GM18499 (cell line): ENCODE measurements around the gene FNDC5.
"Not testable (repeated sequence)": the region's sequence is repeated elsewhere in the genome, so short reads cannot be mapped to it uniquely, and the experiment has no call there.

Source experiments
- ATAC-seq: cut with Tn5 transposase; IDR thresholded peaks from one replicate; pipeline ENCODE4 v1.9.1; 2021; ENCODE audit warnings: moderate number of reproducible peaks; ENCODE audit not compliant: insufficient read depth, unreplicated experiment

FNDC5 gene

GRCh38 chr1:32870615-32871363 lies at the start of gene FNDC5:
TSS of gene FNDC5 (minus strand) at chr1:32870912.
- ATAC-seq, result no peak

GRCh38 chr1:32919811-32920733 lies 49.4 kb upstream of the FNDC5 start:
- no peak for ATAC-seq

- no peak for ATAC-seq
Observed at GRCh38 chr1:32918179-32918578, 47.5 kb upstream of the FNDC5 start.

DNA sequence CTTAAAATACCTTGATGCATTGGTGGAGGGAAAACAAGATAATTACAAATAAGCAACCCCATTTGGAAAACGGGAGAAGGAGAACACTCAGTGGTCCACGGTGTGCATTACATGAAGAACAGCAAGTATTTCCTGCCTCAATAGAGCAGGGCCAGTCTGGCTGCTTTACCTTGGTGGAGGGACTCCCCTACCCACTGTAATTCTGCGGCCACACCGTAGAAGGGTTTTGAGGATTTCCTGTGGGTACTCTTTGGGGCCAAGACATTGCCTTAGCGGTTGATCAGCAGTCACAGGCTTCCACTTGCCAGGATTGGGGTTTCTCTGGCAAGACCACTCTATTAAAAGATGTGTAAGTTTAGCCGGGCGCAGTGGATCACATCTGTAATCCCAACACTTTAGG lies 46.8 kb upstream of the FNDC5 start:
- ATAC-seq, result no peak

DNA sequence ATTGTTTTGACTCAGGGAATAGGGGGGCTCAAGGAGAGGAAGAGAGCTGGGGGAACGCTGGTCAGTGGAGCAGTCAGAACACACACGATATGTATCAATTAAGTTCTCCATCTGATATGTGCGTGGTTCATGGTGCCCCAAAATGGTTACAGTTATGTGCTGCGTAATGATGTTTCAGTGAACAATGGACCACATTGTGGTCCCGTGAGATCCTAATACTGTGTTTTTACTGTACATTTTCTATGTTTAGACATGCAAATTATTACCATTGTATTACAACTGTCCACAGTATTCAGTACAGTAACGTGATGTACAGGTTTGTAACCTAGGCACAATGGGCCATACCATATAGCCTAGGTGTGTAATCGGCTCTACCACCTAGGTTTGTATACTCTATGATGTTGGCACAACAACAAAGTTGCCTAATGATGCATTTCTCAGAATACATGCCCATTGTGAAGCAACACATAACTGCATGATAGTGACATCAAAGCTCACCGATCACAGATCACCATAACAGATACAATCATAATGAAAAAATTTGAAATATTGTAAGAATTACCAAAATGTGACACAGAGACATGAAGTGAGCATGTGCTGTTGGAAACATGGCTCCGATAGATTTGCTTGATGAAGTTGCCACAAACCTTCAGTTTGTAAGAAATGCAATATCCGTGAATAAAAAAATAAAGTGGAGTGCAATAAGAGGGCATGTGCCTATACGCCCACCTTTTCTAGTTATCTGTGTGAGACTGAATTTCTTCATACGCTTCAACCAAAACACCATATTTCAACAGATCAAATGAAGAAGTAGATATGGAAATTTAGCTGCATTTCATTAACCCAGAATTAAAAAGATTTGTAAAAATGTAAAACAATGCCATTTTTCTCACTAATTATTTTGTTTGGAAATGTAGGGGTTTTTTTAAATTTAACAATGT lies 45.3 kb upstream of the FNDC5 start:
- no peak for ATAC-seq

- no peak for ATAC-seq
Observed at GRCh38 chr1:32910319-32910718, 39.6 kb upstream of the FNDC5 start.

GRCh38 chr1:32907435-32907834 lies 36.7 kb upstream of the FNDC5 start:
- ATAC-seq, result no peak

- no peak for ATAC-seq
Observed at GRCh38 chr1:32906654-32907053, 35.9 kb upstream of the FNDC5 start.

DNA sequence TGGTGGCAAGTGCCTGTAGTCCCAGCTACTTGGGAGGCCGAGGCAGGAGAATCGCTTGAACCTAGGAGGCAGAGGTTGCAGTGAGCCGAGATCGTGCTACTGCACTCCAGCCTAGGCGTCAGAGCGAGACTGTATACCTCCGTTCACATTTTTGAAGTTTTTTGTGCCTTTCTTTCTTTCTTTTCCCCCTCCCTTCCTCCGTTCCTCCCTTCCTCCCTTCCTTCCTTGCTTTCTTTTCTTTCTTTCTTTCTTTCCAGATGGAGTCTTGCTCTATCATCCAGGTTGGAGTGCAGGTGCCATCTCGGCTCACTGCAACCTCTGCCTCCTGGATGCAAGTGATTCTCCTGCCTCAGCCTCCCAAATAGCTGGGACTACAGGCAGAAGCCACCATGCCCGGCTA lies 34.9 kb upstream of the FNDC5 start:
- not testable (repeated sequence) for ATAC-seq

DNA sequence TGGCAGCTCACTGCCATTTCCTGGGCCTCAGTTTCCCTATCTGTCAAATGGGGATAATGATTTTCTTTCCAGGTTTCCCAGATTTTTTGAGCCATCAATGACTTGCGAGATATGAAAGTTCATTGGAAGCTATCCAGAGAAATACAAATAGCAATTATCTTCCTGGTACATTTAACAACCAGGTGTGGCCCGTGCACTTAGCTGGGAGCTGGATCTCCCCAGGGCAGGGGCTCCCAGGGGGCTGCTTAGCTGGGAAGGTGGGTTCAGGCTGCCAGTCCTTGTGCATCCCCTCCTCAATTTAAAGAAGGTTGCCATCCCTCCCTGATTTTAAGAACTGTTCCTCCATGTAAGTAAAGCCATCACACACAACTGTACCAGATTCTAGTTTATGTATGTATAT lies 34.1 kb upstream of the FNDC5 start:
- ATAC-seq, result no peak

DNA sequence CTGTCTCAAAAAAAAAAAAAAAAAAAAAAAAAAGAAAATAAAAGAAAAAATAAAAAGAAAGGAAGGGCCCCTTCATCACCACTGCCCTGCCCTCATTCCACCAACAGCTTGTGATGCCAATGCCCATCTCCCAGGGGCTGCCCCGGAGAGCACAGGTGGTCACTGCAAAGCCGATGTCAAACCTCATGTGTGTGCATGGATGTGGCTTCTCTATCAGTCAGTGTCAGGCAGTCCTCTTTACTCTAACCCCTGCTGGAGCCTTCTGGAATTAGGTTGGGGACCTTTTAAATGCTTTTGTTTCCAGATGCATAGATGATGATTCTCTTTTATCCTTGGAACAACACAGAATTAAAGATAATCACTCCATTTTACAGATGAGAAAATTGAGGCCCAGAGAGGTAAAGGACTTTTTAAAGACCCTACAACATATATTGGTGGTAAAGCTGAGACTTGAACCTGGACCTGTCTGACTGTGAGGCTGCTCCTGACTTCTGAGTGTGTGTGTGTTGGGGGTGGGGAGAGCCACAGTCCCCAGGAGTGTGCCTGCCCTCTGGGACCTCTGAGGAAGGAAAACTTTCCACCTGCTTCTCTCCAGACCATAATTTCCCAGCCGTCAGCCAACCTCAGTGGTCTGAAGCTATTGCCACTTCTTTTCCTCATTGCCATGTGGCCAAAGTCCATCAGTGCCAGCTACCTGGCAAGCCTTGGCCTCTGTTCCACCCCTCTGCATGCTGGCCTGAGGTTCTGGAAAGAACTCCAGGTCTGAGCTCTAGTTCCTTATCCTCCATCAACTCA lies 33.5 kb upstream of the FNDC5 start:
- no peak for ATAC-seq

DNA sequence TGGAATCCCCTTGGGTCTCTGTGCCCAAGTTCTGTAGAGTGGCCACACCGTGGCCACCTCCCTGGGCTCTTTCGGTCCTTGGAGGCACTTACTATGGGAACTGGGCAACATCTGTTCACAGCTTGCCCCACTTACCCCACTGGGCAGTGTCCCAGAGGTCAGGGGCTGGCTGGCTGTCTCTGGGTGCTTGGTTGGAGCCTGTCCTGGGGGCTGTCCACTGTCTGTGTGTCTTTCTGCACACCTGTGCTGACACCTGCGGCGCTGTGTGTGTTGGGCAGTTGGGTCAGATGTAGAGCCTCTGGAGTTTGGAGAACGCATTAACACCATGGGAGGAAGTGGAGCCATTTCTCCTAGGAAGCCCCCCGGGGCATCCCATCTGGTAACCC lies 31.8 kb upstream of the FNDC5 start:
- ATAC-seq, result no peak

- no peak for ATAC-seq
Observed at GRCh38 chr1:32901823-32902534, 31.3 kb upstream of the FNDC5 start.

GRCh38 chr1:32900956-32901822 lies 30.5 kb upstream of the FNDC5 start, which contains the start of gene TMEM54:
TSS of gene TMEM54 (minus strand) at chr1:32901389. CDS start at chr1:32901238, 151 bp downstream.
- no peak for ATAC-seq

DNA sequence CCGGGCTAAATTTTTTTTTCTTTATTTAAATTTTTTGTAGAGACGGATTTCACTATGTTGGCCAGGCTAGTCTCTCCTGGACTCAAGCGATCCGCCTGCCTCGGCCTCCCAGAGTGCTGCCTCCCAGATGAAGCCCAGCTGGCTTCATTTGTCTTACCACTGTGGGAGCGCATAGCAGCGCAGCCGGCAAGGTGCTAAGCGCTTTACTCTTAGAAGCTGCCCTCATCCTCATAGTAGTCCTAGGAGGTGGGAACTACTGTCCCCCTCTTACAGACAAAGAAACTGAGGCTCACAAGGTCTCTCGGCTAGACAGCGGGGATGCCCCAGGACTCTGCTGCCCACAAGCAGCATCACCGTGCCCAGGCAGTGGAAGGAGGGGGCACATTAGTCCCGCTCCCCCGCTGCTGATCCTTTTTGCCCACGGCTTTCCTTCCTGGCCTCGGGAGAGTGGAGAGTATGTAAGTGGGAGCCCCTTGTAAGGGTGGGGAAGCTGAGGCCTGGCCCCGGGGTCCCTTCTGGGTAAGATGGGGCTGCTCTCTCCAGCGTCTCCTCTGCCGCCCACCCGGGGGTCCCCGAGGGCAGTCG lies 29.8 kb upstream of the FNDC5 start:
- no peak for ATAC-seq

- ATAC-seq, result no peak
Observed at GRCh38 chr1:32899586-32900296, 29.0 kb upstream of the FNDC5 start.

DNA sequence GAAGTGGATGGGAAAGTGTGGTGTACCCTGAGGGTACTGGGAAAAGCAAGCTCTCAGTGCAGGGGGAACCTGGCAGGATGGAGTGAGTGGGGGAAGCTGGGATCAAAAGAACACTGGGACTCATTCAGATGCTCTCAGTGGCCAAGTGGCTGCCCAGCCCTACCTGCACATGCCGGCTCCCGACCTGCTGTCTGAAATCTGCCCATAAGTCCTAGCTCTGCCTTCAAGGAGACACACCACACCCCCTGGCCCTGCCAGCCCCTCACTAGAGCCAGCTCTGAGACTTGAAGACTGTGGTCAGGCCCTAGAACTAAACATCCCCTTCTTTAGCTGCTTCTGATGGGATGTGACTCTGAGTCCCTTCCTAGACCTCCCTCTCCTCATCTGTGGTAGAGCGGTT lies 28.2 kb upstream of the FNDC5 start:
- ATAC-seq, result no peak
